HS-27A (cell line): ENCODE data around the gene TXNRD3.

Experiments
- DNase-seq: peaks from one replicate; pipeline ENCODE4 v3.0.0-alpha.2; 2012; ENCODE audit warnings: low read depth, missing footprints

Gene TXNRD3

DNA sequence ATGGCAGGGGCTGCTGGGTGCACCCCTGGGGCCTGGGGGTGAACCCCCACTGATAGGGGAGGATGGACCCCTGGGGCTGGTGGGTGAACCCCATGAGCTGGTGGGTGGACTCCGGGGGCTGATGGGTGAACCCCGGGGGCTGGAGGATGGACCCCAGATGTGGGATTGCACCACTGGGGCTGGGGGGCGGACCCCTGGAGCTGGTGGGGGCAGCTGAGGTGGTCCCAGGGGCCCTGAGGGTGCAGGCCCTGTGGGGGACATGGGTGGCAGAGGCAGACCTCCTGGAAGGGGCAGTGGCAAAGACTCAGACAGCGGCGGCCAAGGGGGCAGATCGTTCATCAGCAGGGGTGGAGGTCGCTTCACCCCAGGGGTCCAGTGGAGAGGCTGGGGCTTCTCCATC lies 17.4 kb upstream of the TXNRD3 start:
- DNase-seq: no peak

DNA sequence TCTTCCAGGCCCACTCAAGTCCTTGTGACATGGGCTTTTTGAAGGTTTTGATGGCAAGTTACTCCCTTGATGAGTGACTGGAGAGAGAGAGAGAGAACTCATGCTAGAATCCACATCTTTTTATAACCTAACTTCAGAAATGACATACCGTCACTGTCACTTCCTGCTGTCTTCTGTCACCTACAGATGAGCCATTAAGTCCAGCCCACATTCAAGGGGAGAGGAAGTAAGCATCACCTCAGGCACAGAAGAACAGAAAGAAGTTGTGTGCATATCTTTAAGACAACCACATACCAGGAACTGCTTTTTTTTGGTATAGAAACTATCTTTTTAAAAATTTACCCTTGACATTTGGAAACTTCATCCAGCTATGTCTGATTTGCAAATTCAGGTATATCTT lies 16.6 kb upstream of the TXNRD3 start:
- DNase-seq: no peak

DNA sequence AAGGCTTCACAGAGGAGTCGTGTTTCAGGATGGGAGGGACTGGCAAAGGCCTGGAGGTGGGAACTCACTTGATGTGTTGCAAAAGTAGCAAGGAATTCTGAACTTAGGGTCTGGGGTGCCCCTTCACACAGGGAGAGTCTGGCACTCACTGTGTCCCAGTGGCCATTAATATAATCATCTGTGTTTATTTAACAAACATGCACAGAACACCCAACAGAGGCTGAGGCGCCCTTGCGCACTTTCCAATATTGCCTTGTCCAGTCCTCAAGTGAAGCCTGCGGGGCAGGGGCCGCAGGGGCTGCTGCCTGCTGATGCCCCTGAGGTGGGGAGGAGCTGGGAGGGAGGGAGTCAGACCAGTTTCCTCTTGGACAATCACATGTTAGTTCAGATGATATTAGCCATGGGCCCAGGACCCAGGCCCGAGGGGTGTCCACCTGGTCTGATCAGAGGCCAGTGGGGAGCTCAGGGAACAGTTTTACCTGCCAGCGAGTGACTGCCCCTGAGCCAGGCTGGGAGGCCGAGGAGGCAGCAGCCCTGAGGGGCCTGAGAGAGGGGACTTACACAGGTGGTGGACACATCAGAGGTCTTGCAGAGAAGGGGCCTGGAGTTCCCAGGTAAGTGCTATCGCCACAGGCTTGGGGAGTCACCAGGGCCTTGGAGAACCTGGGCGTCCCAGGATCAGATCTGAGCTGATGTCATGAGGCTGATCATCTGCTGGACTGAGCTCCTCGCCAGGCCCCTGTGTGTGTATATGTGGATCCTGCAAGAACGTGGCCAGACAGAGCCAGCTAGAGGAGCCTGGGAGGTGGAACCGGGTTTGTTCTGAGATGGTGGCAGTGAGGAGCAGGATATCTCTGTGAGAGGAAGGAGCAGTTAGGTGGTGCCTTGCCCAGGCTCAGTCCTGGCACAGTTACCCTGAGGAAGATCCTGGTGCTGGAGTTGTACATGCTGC lies 13.8 kb upstream of the TXNRD3 start:
- no peak for DNase-seq

DNA sequence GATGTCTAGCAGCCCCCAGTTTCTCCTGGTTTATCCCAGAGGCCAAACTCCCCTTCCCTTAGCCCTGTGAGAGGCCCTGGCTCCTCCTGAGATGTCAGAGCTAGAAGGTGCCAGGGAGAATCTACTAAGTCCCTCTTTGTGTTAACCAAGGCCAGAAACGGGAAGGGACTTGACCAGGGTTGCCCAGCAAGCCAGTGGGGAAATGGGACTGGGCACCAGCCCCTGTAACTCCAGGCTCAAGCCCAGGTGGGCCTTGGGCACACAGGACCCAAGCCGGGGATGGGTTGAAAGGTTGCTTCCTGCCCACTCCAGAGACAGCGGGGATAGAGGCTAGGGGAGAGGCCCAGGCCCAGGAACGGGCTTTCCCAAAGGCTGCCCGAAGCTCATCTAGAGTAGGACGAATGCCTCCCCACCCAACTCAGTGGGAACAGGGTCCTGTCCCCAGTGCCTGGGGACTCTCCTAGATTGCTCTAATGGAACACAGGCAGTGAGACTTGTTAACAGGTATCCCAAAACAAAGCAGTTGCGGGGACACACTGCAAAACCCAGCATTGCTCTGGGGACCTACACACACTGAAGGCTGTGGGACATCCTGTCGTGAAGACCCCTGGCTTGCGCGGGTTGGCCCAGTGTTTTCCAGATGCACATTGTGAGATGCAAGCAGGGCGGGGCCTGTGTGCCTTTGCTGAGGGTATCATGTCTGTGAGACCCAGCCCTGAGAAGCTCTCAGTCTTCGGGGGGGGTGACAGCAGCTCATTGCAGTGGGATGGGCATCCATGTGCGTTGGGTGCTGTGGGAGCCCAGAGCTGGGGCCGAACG lies 12.9 kb upstream of the TXNRD3 start:
- no peak for DNase-seq

DNA sequence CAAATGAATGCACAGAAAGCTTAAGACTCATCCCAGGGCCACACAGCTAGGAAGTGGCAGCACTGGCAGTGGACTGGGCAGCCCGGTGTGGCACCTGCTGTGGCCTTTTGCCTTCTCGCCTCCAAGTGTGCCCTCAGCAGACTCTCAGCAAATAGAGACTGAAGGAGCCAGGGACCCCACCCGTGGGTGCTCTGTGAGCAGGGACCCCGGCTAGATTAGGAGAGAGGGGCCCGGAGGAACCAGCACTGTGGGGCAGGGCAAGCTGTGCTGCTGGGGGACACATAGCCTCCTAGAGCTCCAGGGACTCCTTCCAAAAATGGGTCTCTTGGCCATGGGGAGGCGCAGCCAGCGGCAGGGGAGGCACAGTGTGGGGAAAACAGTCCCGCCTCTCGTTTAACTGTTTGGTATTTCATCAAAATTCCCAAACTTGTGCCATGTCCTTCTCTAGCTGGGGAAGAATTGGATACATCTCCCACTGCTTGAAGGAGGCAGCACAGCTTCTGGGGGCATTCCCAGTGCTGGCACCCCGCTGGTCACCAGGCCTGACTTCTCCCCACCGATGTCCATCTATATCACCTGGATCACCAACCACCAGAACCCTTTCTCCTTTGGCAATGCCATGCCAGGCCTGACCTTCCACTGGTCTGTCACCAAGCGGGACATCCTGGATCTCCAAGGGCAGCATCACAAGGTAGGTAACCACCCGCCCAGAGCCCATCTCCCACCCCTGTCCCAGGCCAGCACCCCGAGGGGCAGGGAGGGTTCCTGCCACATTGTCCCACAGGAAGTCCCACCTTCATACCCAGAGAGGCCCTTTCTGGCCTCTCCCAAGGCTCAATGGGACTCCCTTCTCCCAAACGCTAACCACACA lies 12.0 kb upstream of the TXNRD3 start:
- no peak for DNase-seq

DNA sequence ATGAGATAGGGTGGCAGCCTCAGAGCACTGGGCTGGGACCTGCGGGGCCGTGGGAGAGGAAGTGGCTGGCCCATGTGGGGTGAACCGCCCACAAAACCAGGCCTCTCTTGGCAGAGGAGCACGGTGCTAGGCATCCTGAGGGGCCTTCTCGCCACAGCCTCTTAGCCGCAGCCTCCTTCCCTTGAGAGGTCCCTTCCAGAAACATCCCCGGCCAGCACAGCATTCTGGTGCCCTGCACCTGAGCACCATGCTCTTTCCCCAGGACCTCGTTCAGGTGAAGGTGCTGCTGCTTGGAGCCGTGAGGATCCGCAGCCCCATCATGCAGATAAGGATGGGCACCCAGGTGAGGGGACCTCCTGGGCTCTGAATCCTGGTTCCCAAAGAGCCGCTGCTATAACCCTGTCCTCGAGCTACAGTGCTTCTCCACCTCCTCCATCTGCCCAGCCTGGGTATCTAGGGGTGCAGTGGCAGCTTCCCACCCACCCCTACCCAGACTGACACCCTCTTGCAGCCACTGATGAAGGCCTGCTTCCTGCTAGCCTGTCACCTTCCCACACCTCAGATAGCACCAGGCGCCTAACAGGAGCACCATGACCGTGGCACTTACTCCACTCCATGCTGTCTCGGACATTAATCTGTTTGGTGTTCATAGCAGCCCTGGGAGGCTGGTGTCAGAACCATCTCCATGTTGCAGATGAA lies 11.2 kb upstream of the TXNRD3 start:
- DNase-seq: no peak

DNA sequence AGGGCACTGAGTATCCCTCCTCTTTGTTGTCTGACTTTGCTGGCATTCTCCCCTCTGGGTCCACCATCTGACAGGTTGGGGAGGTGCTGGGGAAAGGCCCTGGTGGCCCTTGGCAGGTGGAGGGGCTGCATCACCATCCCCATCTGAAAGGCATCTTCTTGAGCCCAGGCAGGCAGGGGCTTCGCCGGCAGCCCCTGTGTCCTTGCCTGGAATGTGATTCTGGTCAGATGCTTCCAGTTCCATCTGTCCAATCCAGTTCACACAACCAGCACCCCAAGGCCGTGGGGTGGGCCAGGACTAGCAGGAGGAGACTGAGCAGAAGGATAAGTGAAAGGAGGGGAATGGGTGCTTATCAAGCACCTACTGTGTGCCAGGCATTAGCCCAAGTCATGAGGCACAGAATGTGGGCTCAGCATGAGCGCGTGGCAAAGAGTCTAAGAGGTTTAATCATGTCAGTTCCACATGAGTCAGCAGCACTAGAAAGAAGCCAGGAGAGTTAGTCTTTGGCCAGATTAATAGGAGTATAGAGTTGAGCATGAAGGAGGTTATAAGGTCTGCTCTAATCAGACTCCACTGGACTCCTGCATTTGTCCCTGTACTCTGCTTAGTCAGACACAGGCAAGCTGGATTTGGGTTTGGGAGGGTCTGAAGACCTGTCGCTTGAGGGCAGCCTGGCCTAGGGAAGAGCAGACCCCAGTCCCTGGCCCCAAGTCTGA lies 10.5 kb upstream of the TXNRD3 start:
- DNase-seq: no peak

DNA sequence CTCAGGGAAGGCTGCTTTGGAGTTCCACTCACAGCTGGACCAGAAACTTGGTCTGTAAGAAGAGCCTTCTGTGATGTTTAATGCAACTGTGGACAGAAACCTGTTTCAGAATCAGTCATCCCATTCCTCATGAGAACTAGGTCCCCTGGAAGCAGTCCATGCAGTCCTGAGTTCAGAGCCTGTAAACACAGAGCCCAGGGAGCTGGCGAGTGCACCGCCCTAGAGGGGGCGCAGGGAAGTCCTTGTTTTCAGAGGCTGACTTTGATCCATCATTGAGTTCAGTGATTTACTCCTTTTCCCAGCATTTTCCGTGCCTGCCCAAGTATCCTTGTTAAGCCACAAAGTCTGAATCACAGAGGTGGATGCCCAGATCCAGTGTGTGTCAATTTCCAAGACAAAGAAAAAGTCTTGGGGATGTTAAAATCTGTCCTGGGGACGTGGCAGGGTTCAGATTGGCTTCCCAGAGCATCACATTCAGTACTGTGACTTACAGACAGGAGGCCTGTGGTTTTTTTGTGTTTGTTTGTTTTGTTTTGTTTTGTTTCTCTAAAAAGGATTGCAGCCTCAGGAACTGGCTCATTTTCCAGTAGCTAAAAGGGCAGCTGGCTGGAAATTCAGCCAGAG lies 9.8 kb upstream of the TXNRD3 start:
- DNase-seq: no peak

DNA sequence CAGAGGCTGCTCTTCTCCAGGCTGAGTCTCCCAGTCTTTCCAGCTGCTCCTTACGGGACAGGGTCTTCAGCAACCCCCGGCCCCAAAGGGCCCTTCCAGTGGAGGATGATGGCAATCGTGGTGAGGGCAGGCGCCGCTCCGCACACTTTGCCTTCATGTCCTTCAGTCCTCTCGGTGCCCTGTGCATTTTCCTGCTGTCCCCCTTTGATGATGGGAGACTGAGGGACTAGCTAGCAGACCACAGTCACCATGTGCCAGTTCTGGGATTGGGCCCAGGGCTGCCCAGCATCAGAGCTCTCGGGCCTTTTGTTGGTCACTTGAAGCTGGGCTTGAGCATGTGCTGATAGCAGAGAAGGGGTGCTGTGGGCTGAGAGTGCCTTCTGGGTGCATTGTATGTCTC lies 8.8 kb upstream of the TXNRD3 start:
- no peak for DNase-seq

DNA sequence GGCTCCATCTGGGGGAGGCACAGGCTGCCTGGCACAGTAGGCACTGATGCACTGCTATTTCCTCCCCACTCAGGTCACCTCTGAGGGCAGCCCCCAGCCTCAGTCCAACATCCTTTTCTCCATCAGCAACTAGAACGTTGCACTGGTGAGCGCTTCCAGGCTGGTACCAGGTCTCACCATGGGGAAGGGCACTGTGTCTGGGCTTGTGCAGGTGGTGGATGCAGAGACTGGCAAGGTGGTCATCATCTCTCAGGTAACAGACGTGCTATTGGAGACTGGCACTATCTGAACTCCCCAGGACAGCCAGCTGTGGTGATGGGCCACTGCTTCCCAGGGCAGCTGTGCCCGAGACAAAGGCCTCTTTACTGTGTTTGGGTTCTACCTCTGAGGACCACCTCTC lies 8.3 kb upstream of the TXNRD3 start:
- no peak for DNase-seq

DNA sequence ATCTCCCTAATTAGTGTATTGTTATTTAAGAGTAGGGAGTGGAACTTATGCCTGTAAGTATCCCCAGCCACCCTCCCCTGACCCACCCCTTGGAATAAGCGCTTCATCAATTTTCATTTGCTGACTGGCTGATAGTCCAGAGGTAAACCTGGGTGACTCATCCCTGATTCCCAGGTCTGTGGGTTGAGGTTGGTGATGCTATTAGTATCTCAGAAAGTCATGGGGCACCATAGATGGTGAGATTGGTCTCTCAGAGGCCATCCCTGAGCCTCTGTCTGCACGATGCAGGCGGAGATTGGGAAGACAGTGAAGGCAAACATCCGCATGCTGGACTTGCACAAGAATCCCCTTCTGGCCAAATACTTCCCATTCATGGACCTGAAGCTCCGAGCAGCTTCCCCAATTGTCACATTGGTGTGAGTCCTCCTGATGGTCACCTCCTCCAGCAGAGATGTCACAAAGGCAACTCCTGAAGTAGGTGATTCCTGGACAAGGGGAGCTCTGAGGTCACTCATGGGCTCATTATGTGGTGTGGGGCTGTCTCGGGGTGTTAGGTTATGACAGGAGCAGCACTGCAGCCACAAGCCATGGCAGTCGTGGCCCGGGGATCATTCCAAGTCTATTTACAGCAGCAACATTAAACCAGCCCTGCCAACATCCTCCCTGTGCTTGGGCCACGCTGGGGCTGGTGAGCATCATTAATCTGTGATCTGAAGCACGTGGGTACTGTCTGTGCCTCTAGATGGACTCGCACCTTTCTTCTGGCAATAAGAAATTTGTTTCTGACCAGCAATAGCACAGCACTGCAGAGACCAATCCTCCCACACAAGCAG lies 6.8 kb upstream of the TXNRD3 start:
- no peak for DNase-seq

DNA sequence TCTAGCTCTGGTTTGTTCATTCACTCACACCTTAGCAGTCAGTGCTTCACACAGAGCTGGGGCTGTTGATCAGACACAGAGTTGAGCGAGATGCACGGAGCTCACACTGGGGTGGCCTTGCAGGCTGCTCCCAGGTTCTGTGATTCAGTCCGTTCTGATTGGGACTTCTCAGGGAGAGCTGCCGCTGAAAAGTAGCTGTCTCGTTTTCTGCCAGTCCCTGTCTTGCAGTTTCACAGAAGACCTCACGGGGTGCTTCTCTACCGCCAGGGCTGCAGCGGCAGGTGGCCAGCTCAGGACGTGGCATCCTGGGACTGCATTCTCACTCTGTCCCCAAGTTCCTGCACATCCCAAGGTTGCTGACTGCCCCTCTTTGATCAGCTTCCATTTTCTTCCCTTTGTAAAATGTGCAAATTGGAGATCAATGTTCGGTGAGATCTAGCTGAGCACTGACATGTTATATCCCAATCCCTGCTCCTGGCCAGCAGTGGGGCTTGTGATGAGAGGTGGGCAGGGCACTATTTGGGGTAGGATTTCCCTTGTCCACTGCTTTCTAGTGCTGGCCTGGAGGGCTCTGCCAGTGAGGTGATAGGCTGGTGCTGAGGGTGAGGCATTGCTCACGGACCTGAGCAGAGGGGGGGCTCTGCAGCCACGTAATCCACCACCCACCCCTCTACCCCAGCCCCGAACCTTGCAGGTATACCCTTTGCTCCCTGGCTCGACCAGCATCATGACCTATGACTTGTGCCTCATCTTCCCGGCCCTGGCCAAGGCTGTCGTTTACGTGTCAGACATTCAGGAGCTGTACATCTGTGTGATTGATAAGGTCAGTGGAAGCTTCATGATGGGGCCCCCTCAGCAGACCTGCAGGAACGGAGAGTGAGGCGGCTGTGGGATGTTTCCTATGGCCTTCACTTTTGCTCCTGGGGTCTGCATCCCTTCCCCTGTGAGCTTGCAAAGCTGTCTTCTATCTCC lies 5.3 kb upstream of the TXNRD3 start:
- DNase-seq: no peak

DNA sequence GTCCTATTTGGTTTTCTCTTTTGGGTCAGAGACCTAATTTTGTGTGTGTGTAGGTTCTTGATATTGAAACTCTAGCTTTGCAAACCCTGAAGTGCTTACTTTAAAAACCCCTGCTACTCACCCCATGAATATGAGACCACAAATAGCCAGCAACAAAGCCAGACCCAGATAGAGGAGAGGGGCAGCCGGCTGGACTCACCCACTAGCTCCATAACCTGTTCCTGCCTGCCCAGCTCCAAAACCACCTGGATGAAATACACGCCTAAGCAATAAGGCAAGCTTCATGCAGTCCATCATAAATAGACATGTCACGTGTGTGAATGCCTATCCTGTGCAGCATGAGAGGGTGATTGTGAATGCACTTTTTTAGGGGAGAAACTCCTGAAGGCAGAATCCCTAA lies 3.7 kb upstream of the TXNRD3 start:
- no peak for DNase-seq

DNA sequence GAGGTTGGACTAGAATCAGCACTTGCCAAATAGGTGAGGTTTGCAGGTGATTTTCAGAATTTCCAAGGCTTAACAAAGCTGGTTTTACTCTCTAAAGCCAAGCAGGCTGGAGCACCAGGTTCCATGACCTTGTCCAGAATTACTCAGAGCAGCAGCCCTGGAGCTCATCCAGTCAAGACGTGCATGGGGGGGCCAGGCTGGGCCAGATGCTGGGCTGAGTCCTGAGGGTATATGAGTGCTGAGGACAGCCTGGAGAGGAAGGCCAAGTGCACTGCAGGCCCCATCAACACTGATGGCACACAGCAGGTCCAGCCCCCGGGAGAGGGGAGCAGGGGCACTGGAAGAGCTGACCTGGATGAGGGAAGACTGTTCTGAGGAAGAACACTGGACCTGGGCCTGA lies 3.0 kb upstream of the TXNRD3 start:
- no peak for DNase-seq

DNA sequence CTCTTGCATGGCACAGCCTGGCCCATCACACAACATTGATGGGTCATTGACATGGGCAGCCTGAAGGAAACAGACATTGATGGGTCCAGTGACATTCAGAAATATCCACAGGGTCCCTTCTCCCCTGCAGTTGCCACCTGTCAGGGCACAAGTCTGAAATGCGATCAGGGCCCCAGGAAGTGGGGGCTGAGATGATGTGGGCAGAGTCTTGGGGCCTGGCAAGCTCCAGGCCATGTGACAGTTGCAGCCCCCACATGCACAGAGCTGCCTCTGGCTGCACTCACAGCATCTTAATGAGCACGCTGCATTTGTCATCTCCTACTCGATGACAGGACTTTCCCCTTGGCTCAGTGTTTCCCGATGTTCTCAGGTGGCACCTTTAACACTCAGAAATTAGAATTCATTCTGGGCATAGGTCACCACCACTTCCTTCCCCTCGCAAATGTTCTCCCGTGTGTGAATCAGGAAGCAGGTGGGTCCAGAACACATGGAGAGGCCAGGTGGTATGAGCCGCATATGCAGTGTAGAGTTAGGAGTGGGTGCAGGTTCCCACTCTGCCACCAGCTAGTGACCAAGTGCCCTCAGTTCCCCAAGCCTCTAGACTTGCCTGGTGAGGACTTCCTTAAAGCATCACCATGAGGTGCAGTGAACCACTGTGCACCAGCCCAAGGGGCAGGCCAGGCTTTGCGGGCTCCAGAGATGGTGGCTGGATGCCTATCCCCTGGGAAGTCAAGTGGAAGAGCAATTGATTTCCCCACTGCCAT lies 1.6 kb upstream of the TXNRD3 start:
- no peak for DNase-seq

DNA sequence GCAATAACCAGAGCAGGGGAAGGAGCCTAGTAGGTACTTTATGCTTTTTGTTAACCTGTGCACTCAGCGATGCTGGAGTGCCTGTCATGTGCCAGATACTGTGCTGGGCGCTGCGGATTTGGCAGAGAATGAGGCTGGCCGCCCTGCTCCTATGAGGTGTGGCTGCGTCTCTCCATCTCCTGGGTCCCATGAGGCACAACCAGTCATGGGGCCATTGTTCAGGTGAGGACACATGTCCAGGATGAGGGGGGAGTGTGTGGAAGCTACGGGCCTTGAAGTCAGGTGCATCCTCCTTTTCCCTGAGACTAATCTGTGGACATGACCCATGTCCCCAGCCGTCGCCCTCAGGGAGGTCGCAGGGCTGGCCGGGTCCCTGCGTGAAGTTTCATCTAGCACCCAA lies 963 bp upstream of the TXNRD3 start:
- no peak for DNase-seq

DNA sequence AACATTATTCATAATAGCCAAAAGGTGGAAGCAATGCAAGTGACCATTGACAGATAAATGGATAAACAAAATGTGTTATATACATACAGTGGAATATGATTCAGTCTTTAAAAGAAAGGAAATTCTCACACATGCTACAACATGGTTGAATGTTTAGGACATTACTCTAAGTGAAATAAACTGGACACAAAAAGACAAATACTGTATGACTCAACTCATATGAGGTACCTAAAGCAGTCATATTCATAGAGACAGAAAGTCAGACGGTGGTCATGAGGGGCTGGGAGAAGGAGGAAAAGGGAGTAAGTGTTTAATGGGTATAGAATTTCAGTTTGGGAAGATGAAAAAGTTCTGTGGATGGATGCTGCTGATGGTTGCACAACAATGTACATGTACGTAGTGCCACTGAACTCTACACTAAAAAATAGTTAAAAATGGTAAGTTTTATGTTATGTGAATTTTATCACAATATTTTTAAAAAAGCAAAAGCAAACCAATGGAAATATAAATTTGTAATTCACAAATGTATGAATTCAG lies 5.3 kb downstream of the TXNRD3 start:
- no peak for DNase-seq
